Measurements from ENCODE around the gene OVCA2. TPM values are rescaled to one million over a fixed set of nuclear protein-coding genes. Genes with fewer than 3 reads are reported as not detected.

The OVCA2 gene
- total RNA-seq, 1 experiment from 2014 or later = 42.5 TPM

GRCh38 chr17:2090804-2091534 lies 49.1 kb downstream of the OVCA2 start:
- BruUV-seq (replicated peaks) = no TSS peak

GRCh38 chr17:2092253-2092652 lies 50.4 kb downstream of the OVCA2 start:
- H3K4me1 ChIP-seq (ENCODE audit: control insufficient read depth, insufficient read depth, low read length) = peaks cover 3% of the 10 kb centered on the region; the same call in 1 of the 2 replicates
- H3K4me3 ChIP-seq (ENCODE audit: low read depth in 2 of 2, low read length in 2 of 2) = no peak overlapping the region
- ATAC-seq (no peak), DNase-seq (ENCODE audit: low read depth, low spot score) (no peak)
- no peaks in the 10 kb centered on the region for H3K27me3 ChIP-seq (ENCODE audit: control insufficient read depth, insufficient read depth, low read length)
- in situ Hi-C loops (cut with HindIII; ENCODE audit: low pct_unique_long_range_greater_than_20kb, low sequenced_read_pairs) = no loop called here
- intact Hi-C loops (cut with micrococcal nuclease; ENCODE audit: unreplicated experiment) = no loop called here
- no peaks in the 10 kb centered on the region for H3K9me3 ChIP-seq (ENCODE audit: control insufficient read depth, insufficient read depth, low read depth, low read length)
- CTCF ChIA-PET = no interaction called here
- H3K36me3 ChIP-seq (ENCODE audit: control insufficient read depth, insufficient read depth, low read length) = no peaks in the 10 kb centered on the region
- H3K27ac ChIP-seq (ENCODE audit: low read length) = no peak overlapping the region
- no TSS peak for BruUV-seq (replicated peaks)
- POLR2A ChIA-PET = no interaction called here
- TF ChIP-seq CTCF (IDR thresholded peaks at IDR 0.05) = no peak
- no peak for TF ChIP-seq POLR2AphosphoS5 (IDR thresholded peaks at IDR 0.05; ENCODE audit: low read depth, low read length)
- TF ChIP-seq, protein P1, sequence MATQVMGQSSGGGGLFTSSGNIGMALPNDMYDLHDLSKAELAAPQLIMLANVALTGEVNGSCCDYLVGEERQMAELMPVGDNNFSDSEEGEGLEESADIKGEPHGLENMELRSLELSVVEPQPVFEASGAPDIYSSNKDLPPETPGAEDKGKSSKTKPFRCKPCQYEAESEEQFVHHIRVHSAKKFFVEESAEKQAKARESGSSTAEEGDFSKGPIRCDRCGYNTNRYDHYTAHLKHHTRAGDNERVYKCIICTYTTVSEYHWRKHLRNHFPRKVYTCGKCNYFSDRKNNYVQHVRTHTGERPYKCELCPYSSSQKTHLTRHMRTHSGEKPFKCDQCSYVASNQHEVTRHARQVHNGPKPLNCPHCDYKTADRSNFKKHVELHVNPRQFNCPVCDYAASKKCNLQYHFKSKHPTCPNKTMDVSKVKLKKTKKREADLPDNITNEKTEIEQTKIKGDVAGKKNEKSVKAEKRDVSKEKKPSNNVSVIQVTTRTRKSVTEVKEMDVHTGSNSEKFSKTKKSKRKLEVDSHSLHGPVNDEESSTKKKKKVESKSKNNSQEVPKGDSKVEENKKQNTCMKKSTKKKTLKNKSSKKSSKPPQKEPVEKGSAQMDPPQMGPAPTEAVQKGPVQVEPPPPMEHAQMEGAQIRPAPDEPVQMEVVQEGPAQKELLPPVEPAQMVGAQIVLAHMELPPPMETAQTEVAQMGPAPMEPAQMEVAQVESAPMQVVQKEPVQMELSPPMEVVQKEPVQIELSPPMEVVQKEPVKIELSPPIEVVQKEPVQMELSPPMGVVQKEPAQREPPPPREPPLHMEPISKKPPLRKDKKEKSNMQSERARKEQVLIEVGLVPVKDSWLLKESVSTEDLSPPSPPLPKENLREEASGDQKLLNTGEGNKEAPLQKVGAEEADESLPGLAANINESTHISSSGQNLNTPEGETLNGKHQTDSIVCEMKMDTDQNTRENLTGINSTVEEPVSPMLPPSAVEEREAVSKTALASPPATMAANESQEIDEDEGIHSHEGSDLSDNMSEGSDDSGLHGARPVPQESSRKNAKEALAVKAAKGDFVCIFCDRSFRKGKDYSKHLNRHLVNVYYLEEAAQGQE (IDR thresholded peaks at IDR 0.05; ENCODE audit: insufficient read depth in 1 of 2, low read depth in 2 of 2, low read length in 1 of 2) = no peak
- no peak for TF ChIP-seq TCF7L2 (IDR thresholded peaks at IDR 0.05; ENCODE audit: low read depth, low read length)
- TF ChIP-seq SIN3A (IDR thresholded peaks at IDR 0.05; ENCODE audit: borderline replicate concordance, insufficient read depth, low read depth, low read length) = no peak

More at GRCh38 chr17:2090804-2091534, 49.1 kb downstream of the OVCA2 start:
- in situ Hi-C loops (cut with HindIII; ENCODE audit: low pct_unique_long_range_greater_than_20kb, low sequenced_read_pairs) = no loop called here
- Histone ChIP-seq H3K36me3 (ENCODE audit: control insufficient read depth, insufficient read depth, low read length) (no peaks in the 10 kb centered on the region), H3K4me3 (ENCODE audit: low read depth in 2 of 2, low read length in 2 of 2) (no peak overlapping the region), H3K9me3 (ENCODE audit: control insufficient read depth, insufficient read depth, low read depth, low read length) (no peaks in the 10 kb centered on the region), H3K27ac (ENCODE audit: low read length) (no peak overlapping the region), H3K27me3 (ENCODE audit: control insufficient read depth, insufficient read depth, low read length) (no peaks in the 10 kb centered on the region), H3K4me1 (ENCODE audit: control insufficient read depth, insufficient read depth, low read length) (peaks cover 3% of the 10 kb centered on the region; the same call in 1 of the 2 replicates)
- TF ChIP-seq CTCF (IDR thresholded peaks at IDR 0.05) (no peak), TCF7L2 (IDR thresholded peaks at IDR 0.05; ENCODE audit: low read depth, low read length) (no peak), SIN3A (IDR thresholded peaks at IDR 0.05; ENCODE audit: borderline replicate concordance, insufficient read depth, low read depth, low read length) (no peak), POLR2AphosphoS5 (IDR thresholded peaks at IDR 0.05; ENCODE audit: low read depth, low read length) (no peak)
- TF ChIP-seq, protein P1 (IDR thresholded peaks at IDR 0.05; ENCODE audit: insufficient read depth in 1 of 2, low read depth in 2 of 2, low read length in 1 of 2) = no peak
- ChIA-PET CTCF (interaction anchor here (0.9 kb wide), 1 partner anchor 23 kb away, joined by 5 read pairs; no protein-coding TSS in a partner anchor), POLR2A (interaction anchor here (0.6 to 0.9 kb wide), 2 partner anchors 28 to 366 kb away, joined by 7 read pairs; no protein-coding TSS in a partner anchor)
- DNase-seq (ENCODE audit: low read depth, low spot score) (no peak), ATAC-seq (no peak)
- intact Hi-C loops (cut with micrococcal nuclease; ENCODE audit: unreplicated experiment) = no loop called here
